ENCODE measurements around the gene CIB2. TPM values are rescaled to one million over a fixed set of nuclear protein-coding genes. Genes with fewer than 3 reads are reported as not detected.

The CIB2 gene
- polyA plus RNA-seq, 1 of the 3 experiments (the other 2 are of a cell fraction) = 39.6 TPM

DNA sequence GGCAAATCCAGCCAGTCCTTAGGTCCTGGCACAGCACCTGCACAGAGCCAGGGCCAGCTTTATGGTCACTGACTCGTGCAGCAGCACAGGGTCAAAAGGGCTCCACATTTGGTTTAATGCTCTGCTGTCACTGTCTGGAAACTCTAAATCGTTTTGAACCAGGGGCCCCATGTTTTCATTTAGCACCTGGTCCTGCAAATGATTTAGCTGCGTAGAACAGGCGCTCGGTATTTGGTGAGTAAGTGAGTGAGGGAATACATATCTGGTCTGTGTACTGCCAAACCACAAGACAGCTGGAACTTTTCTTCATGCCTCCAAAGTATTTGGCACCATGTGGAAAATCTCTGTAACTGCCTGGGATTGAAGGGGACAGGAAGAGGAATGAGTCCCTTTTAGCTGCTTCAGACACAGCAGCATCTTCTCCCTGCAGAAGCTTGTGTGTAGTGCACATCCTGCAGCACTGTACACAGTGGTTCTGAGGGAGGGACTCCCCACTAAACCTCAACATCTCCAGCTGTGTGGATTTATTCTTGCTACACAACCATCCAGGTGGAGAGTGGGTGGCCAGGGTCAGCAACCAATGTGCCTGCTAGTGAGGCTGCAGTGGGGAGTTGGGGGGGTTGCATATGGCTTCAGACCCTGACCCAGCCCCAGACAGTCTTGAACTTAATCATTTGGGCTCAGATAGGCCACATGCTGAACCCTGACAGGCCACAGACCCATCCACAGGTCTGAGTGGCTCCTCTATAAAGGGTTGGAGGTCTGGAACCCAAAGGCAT lies 37.8 kb downstream of the CIB2 start (continued):
- TF ChIP-seq, protein P1, sequence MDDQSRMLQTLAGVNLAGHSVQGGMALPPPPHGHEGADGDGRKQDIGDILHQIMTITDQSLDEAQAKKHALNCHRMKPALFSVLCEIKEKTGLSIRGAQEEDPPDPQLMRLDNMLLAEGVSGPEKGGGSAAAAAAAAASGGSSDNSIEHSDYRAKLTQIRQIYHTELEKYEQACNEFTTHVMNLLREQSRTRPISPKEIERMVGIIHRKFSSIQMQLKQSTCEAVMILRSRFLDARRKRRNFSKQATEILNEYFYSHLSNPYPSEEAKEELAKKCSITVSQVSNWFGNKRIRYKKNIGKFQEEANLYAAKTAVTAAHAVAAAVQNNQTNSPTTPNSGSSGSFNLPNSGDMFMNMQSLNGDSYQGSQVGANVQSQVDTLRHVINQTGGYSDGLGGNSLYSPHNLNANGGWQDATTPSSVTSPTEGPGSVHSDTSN (IDR thresholded peaks at IDR 0.05) = peak; percentile 98
- TF ChIP-seq FOXM1 (IDR thresholded peaks at IDR 0.05; ENCODE audit: low read depth) (0 out of 2 replicates have a peak, but pooled peaks have one; percentile 48), EP300 (IDR thresholded peaks at IDR 0.05; ENCODE audit: borderline replicate concordance in 1 of 2, low read depth in 1 of 2, low read length in 1 of 2) (peak; percentile 72 to 96), RXRA (IDR thresholded peaks at IDR 0.05; ENCODE audit: borderline replicate concordance, low read depth) (peak; percentile 85), GATA2 (CRISPR knock-in tag; IDR thresholded peaks at IDR 0.05) (no peak), TAF1 (IDR thresholded peaks at IDR 0.05; ENCODE audit: borderline replicate concordance, low read depth, low read length) (peak; percentile 30; the same call in 1 of the 2 replicates), TCF12 (IDR thresholded peaks at IDR 0.05) (peak; percentile 100), TEAD4 (IDR thresholded peaks at IDR 0.05; ENCODE audit: borderline replicate concordance, insufficient read depth) (peak; percentile 94), NFIC (IDR thresholded peaks at IDR 0.05; ENCODE audit: borderline replicate concordance) (peak; percentile 99), CHD2 (IDR thresholded peaks at IDR 0.05; ENCODE audit: low read length, partially characterized antibody) (no peak), ELF1 (IDR thresholded peaks at IDR 0.05) (0 out of 2 replicates have a peak, but pooled peaks have one; percentile 6), EZH2phosphoT487 (IDR thresholded peaks at IDR 0.05; ENCODE audit: borderline replicate concordance, low read depth) (no peak), SIN3A (IDR thresholded peaks at IDR 0.05; ENCODE audit: borderline replicate concordance, low read depth, low read length) (peak; percentile 91; the same call in 1 of the 2 replicates), RAD21 (IDR thresholded peaks at IDR 0.05; ENCODE audit: low read length) (no peak), GABPA (IDR thresholded peaks at IDR 0.05; ENCODE audit: low read depth) (0 out of 2 replicates have a peak, but pooled peaks have one; percentile 23)
- TF ChIP-seq, protein P2, sequence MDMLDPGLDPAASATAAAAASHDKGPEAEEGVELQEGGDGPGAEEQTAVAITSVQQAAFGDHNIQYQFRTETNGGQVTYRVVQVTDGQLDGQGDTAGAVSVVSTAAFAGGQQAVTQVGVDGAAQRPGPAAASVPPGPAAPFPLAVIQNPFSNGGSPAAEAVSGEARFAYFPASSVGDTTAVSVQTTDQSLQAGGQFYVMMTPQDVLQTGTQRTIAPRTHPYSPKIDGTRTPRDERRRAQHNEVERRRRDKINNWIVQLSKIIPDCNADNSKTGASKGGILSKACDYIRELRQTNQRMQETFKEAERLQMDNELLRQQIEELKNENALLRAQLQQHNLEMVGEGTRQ (IDR thresholded peaks at IDR 0.05; ENCODE audit: borderline replicate concordance, low read depth, low read length) = no peak
- TF ChIP-seq, protein P3, sequence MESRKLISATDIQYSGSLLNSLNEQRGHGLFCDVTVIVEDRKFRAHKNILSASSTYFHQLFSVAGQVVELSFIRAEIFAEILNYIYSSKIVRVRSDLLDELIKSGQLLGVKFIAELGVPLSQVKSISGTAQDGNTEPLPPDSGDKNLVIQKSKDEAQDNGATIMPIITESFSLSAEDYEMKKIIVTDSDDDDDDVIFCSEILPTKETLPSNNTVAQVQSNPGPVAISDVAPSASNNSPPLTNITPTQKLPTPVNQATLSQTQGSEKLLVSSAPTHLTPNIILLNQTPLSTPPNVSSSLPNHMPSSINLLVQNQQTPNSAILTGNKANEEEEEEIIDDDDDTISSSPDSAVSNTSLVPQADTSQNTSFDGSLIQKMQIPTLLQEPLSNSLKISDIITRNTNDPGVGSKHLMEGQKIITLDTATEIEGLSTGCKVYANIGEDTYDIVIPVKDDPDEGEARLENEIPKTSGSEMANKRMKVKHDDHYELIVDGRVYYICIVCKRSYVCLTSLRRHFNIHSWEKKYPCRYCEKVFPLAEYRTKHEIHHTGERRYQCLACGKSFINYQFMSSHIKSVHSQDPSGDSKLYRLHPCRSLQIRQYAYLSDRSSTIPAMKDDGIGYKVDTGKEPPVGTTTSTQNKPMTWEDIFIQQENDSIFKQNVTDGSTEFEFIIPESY (IDR thresholded peaks at IDR 0.05; ENCODE audit: borderline replicate concordance, low read depth) = peak; percentile 81; the same call in 1 of the 2 replicates
- TF ChIP-seq, protein P4, sequence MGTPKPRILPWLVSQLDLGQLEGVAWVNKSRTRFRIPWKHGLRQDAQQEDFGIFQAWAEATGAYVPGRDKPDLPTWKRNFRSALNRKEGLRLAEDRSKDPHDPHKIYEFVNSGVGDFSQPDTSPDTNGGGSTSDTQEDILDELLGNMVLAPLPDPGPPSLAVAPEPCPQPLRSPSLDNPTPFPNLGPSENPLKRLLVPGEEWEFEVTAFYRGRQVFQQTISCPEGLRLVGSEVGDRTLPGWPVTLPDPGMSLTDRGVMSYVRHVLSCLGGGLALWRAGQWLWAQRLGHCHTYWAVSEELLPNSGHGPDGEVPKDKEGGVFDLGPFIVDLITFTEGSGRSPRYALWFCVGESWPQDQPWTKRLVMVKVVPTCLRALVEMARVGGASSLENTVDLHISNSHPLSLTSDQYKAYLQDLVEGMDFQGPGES (IDR thresholded peaks at IDR 0.05; ENCODE audit: low read depth, low read length) = no peak
